Muscle of back (tissue), 11 donors: ENCODE measurements around the gene CRTC3. TPM values are rescaled to one million over a fixed set of nuclear protein-coding genes. Genes with fewer than 3 reads are reported as not detected.
"Not testable (repeated sequence)": the region's sequence is repeated elsewhere in the genome, so short reads cannot be mapped to it uniquely, and the experiment has no call there.

Source experiments
- DNase-seq, 3 donors: peaks; one replicate each; pipeline versions ENCODE4 v3.0.0 to v3.0.0-alpha.2; 2013
- polyA plus RNA-seq, 10 donors: library from polyadenylated mRNA; unstranded; fragments of 120-200 nt; gene quantifications; one replicate each; pipeline ENCODE4 v1.2.1, GENCODE V29; 2013; ENCODE audit not compliant: insufficient read length in 10 of 10

CRTC3 gene
- polyA plus RNA-seq, 10 donors = 23.4 to 34.4 (median 25.7) TPM

- DNase-seq = peak; percentile 67 to 82 (median 74)
These were observed 118.7 kb downstream of the CRTC3 start for GRCh38 chr15:90648137-90649070.

- peak in 1 of 3 donors; percentile 24 for DNase-seq
These were observed 120.6 kb downstream of the CRTC3 start for GRCh38 chr15:90650117-90650955.

- no peak for DNase-seq
These were observed 121.4 kb downstream of the CRTC3 start for GRCh38 chr15:90650956-90651689.

GRCh38 chr15:90654233-90655136 lies 124.8 kb downstream of the CRTC3 start:
- no peak for DNase-seq

GRCh38 chr15:90657520-90658172 lies 127.9 kb downstream of the CRTC3 start:
- not testable (repeated sequence) for DNase-seq

GRCh38 chr15:90659481-90659880 lies 129.8 kb downstream of the CRTC3 start:
- DNase-seq = no peak

GRCh38 chr15:90660195-90660998 lies 130.7 kb downstream of the CRTC3 start:
- peak; percentile 36 to 75 (median 64) for DNase-seq

GRCh38 chr15:90660999-90661330 lies 131.2 kb downstream of the CRTC3 start:
- not testable (repeated sequence) for DNase-seq

- DNase-seq = not testable (repeated sequence)
These were observed 134.3 kb downstream of the CRTC3 start for GRCh38 chr15:90664081-90664461.

GRCh38 chr15:90664650-90665287 lies 135.0 kb downstream of the CRTC3 start:
- peak; percentile 23 to 83 (median 63) for DNase-seq

- DNase-seq = peak; percentile 47 to 87 (median 67)
These were observed 135.8 kb downstream of the CRTC3 start for GRCh38 chr15:90665288-90666134.

- DNase-seq = no peak
These were observed 136.6 kb downstream of the CRTC3 start for GRCh38 chr15:90666135-90666909.

- DNase-seq = no peak
These were observed 137.5 kb downstream of the CRTC3 start for GRCh38 chr15:90667073-90667754.

GRCh38 chr15:90667755-90668345 lies 138.1 kb downstream of the CRTC3 start:
- not testable (repeated sequence) for DNase-seq

- DNase-seq = not testable (repeated sequence)
These were observed 140.9 kb downstream of the CRTC3 start for GRCh38 chr15:90670631-90671030.

GRCh38 chr15:90671216-90671615 lies 141.5 kb downstream of the CRTC3 start:
- DNase-seq = no peak
